ENCODE data around the gene SPATA9.

GRCh38 chr5:95668728-95669127 lies 14.1 kb downstream of the SPATA9 start:
- TF ChIP-seq POLR2A (IDR thresholded peaks at IDR 0.05) (no peak), CTCF (IDR thresholded peaks at IDR 0.05) (no peak)
